Loucy (cell line): ENCODE results near the gene CACNB3.

Experiments
- H2AFZ ChIP-seq: fragments of 200-600 bp; sonication (generic); 2 replicates; pipeline ENCODE4 v1.6.0; 2016; ENCODE audit warnings: antibody characterized with exemption, mild to moderate bottlenecking, low read length, moderate library complexity
- H3F3A ChIP-seq: fragments of 200-600 bp; 2 replicates; pipeline ENCODE4 v1.6.0; 2016; ENCODE audit warnings: antibody characterized with exemption, low read depth, mild to moderate bottlenecking
- H3K27me3 ChIP-seq: fragments of 200-600 bp; sonication (generic); 2 replicates; pipeline ENCODE4 v1.6.1; 2014; ENCODE audit warnings: low read length, mild to moderate bottlenecking; ENCODE audit not compliant: insufficient read depth, poor library complexity, severe bottlenecking
- H3K36me3 ChIP-seq: fragments of 200-600 bp; sonication (generic); 2 replicates; pipeline ENCODE4 v1.6.1; 2016; ENCODE audit warnings: low read length; ENCODE audit not compliant: insufficient read depth
- H3K4me1 ChIP-seq: fragments of 200-600 bp; sonication (generic); 2 replicates; pipeline ENCODE4 v1.5.1; 2014; ENCODE audit warnings: low read length, mild to moderate bottlenecking; ENCODE audit not compliant: insufficient read depth, poor library complexity, severe bottlenecking
- H3K4me2 ChIP-seq: fragments of 200-600 bp; sonication (generic); 2 replicates; pipeline ENCODE4 v1.6.0; 2014; ENCODE audit warnings: antibody characterized with exemption, low read length, low read depth, mild to moderate bottlenecking; ENCODE audit not compliant: poor library complexity, severe bottlenecking
- H3K4me3 ChIP-seq: fragments of 200-600 bp; sonication (generic); 2 replicates; pipeline ENCODE4 v1.5.1; 2014; ENCODE audit warnings: low read length, mild to moderate bottlenecking, mixed read lengths; ENCODE audit not compliant: poor library complexity, severe bottlenecking
- H3K79me2 ChIP-seq: fragments of 200-600 bp; sonication (generic); 2 replicates; pipeline ENCODE4 v1.6.1; 2014; ENCODE audit warnings: low read length; ENCODE audit not compliant: insufficient read depth
- H3K9ac ChIP-seq: fragments of 200-600 bp; sonication (generic); 2 replicates; pipeline ENCODE4 v1.6.0; 2014; ENCODE audit warnings: mild to moderate bottlenecking, low read depth, low read length, moderate library complexity; ENCODE audit not compliant: poor library complexity, severe bottlenecking
- H3K9me2 ChIP-seq: fragments of 200-600 bp; sonication (generic); replicated peaks from 2 replicates; pipeline ENCODE4 v1.6.1; 2016; ENCODE audit warnings: low read depth, low read length, mixed read lengths
- H3K9me3 ChIP-seq: fragments of 200-600 bp; sonication (generic); 2 replicates; pipeline ENCODE4 v1.6.1; 2014; ENCODE audit warnings: mild to moderate bottlenecking, antibody characterized with exemption, low read length, low read depth; ENCODE audit not compliant: insufficient read depth
- H4K20me1 ChIP-seq: fragments of 200-600 bp; sonication (generic); 2 replicates; pipeline ENCODE4 v1.6.0; 2014; ENCODE audit warnings: antibody characterized with exemption, low read length, mild to moderate bottlenecking; ENCODE audit not compliant: insufficient read depth, poor library complexity, severe bottlenecking
- EZH2phosphoT487 ChIP-seq: fragments of 200-600 bp; IDR thresholded peaks from 2 replicates; pipeline ENCODE4 v1.6.1; 2018; ENCODE audit warnings: antibody characterized with exemption, mild to moderate bottlenecking, moderate library complexity, borderline replicate concordance
- TF ChIP-seq, protein P1 (sequence below): fragments of 200-600 bp; sonication (generic); conservative IDR thresholded peaks from 2 replicates; pipeline ENCODE4 v1.5.1; 2014; ENCODE audit warnings: mild to moderate bottlenecking, antibody characterized with exemption, low read length

Gene CACNB3

DNA sequence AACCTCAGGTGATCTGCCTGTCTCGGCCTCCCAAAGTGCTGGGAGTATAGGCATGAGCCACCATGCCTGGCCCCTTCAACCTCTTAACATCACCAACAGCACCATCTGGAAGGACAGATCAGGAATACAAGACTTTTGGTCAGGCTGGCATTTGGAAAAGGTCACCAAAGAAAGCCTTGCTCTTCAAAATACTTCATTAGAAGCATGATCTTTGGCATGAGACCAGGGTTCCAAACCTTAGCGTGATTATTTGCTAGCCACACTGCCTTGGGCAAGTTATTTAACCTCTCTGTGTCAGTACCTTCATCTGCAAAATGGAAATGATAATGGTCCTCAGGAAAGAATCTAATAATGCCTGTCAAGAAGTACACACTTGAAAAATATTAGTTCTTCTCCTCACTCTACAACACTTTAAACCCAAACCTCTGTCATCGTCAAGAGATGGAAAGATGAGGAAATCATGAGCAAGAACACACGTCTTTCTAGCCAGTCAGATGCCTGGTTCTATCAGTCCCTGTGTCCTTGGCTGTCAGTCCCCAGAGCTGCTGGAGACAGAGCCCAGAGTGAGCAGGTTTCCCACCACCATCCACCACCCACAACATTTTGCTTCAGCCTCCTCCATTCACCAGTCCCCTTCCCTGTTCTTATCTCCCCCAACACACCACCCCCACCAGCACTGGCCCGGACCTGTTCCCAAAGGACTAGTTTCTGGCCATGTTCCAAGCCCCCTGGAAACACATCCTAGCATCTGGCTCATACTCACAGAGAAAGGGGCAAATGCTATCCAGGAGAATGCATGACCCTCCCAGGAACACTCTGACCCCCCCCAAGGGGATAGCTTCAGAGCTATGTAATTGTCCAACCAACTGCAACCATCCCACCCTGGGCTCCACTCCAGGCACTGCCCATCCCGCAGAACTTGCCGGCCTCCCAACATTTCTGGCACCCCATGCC lies 31.4 kb upstream of the CACNB3 start:
- Histone ChIP-seq H3K9me2 (no peaks in the 10 kb centered on the region), H3F3A (no peaks in the 10 kb centered on the region), H3K4me3 (peak overlapping the region; percentile 98), H4K20me1 (no peaks in the 10 kb centered on the region), H3K4me2 (peak overlapping the region; percentile 98), H3K36me3 (no peaks in the 10 kb centered on the region), H3K27me3 (no peaks in the 10 kb centered on the region), H3K4me1 (peaks cover 23% of the 10 kb centered on the region), H3K9ac (peak overlapping the region; percentile 94), H3K79me2 (peaks cover 26% of the 10 kb centered on the region), H2AFZ (no peak overlapping the region), H3K9me3 (no peaks in the 10 kb centered on the region)
- TF ChIP-seq, protein P1, sequence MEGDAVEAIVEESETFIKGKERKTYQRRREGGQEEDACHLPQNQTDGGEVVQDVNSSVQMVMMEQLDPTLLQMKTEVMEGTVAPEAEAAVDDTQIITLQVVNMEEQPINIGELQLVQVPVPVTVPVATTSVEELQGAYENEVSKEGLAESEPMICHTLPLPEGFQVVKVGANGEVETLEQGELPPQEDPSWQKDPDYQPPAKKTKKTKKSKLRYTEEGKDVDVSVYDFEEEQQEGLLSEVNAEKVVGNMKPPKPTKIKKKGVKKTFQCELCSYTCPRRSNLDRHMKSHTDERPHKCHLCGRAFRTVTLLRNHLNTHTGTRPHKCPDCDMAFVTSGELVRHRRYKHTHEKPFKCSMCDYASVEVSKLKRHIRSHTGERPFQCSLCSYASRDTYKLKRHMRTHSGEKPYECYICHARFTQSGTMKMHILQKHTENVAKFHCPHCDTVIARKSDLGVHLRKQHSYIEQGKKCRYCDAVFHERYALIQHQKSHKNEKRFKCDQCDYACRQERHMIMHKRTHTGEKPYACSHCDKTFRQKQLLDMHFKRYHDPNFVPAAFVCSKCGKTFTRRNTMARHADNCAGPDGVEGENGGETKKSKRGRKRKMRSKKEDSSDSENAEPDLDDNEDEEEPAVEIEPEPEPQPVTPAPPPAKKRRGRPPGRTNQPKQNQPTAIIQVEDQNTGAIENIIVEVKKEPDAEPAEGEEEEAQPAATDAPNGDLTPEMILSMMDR = no peak
- no peak for TF ChIP-seq EZH2phosphoT487

DNA sequence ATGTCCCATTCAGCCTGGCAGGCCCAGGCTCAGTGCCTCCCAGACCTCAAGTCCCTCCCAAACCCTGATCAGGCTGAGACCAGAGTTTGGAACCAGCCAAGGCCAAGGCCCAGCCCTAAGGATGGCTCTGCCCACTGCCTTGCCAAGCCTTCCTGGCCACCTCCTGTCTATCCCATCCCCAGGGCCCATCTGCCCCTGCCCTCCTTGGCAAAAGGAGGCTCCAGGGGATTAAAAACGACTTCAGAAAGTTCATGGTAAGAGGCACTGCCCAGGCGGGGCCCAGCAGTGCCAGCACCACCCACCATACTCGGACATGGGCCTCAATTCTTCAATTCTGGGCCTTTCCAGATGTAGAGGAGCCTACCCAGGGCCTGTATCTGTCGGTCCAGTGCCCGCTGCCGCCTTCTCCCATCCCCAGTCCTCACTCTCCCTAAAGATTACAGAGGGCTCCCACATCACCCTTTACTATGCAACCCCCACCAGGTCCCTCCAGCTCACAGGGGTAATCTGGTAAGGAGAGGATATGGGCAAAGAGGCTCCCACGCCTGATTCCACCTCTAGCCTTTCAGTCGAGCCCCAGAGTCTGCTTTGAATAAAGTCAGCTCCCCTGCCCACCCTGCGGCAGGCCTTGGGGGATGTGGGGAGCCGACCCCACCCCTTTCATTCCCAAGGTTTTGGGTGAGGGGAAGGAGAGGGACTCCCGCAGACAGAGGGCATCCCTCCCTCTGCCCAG lies 30.3 kb upstream of the CACNB3 start:
- Histone ChIP-seq H3K36me3 (no peaks in the 10 kb centered on the region), H3K4me1 (peaks cover 21% of the 10 kb centered on the region), H3F3A (no peaks in the 10 kb centered on the region), H2AFZ (0 out of 2 replicates have a peak overlapping the region, but pooled peaks have one; percentile 41), H3K79me2 (peaks cover 26% of the 10 kb centered on the region), H3K4me3 (peak overlapping the region; percentile 98), H3K9ac (peak overlapping the region; percentile 94), H3K4me2 (peak overlapping the region; percentile 98), H4K20me1 (no peaks in the 10 kb centered on the region), H3K9me3 (no peaks in the 10 kb centered on the region), H3K27me3 (no peaks in the 10 kb centered on the region), H3K9me2 (no peaks in the 10 kb centered on the region)
- TF ChIP-seq, protein P1 = no peak
- TF ChIP-seq EZH2phosphoT487 = no peak

DNA sequence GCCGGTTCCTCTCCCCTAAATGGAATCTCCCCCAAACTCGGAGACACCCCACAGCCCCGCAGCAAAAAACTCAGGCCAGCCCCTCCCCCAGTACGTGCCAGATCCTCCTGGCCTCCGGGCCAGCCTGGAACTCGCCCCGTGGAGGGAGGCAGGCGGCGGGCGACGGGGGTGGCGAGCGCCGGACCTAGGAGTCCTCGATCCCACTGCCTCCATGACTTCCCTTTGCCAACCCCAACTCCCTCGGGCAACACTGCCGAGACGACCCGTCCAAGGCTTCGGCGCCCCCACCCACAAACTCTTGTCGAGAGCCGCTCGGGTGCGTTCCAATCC lies 29.8 kb upstream of the CACNB3 start:
- H3K4me1 ChIP-seq = peaks cover 21% of the 10 kb centered on the region
- peak overlapping the region; percentile 98 for H3K4me2 ChIP-seq
- no peaks in the 10 kb centered on the region for H4K20me1 ChIP-seq
- TF ChIP-seq EZH2phosphoT487 = no peak
- TF ChIP-seq, protein P1 = no peak
- no peaks in the 10 kb centered on the region for H3F3A ChIP-seq
- no peaks in the 10 kb centered on the region for H3K9me2 ChIP-seq
- peak overlapping the region; percentile 98 for H3K4me3 ChIP-seq
- H3K9me3 ChIP-seq = no peaks in the 10 kb centered on the region
- H3K79me2 ChIP-seq = peaks cover 26% of the 10 kb centered on the region
- H3K9ac ChIP-seq = peak overlapping the region; percentile 94
- H3K27me3 ChIP-seq = no peaks in the 10 kb centered on the region
- H2AFZ ChIP-seq = 0 out of 2 replicates have a peak overlapping the region, but pooled peaks have one; percentile 41
- no peaks in the 10 kb centered on the region for H3K36me3 ChIP-seq
